Measurements from ENCODE around the gene INTU. TPM values are rescaled to one million over a fixed set of nuclear protein-coding genes. Genes with fewer than 3 reads are reported as not detected.
A peak's percentile ranks its signal among the peaks of the same experiment; 100 is the strongest.

Gene INTU
- total RNA-seq, 2 donors from 2014 or later: 3.0 to 4.8 TPM

DNA sequence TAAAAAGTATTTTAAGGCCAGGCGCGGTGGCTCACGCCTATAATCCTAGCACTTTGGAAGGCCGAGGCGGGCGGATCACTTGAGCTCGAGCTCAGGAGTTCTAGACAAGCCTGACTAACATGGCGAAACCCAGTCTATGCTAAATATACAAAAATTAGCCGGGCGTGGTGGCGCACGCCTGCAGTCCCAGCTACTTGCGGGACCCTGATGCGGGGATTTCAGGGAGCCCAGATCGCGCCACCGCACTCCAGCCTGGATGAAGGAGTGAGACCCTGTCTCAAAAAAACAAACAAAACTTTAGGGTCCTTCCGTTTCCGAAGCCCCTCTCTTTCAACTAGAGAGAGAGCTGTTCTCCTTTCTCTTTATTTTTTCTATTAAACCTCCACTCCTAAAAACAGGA, 98.6 kb downstream of the INTU start:
- TF ChIP-seq, protein P1, sequence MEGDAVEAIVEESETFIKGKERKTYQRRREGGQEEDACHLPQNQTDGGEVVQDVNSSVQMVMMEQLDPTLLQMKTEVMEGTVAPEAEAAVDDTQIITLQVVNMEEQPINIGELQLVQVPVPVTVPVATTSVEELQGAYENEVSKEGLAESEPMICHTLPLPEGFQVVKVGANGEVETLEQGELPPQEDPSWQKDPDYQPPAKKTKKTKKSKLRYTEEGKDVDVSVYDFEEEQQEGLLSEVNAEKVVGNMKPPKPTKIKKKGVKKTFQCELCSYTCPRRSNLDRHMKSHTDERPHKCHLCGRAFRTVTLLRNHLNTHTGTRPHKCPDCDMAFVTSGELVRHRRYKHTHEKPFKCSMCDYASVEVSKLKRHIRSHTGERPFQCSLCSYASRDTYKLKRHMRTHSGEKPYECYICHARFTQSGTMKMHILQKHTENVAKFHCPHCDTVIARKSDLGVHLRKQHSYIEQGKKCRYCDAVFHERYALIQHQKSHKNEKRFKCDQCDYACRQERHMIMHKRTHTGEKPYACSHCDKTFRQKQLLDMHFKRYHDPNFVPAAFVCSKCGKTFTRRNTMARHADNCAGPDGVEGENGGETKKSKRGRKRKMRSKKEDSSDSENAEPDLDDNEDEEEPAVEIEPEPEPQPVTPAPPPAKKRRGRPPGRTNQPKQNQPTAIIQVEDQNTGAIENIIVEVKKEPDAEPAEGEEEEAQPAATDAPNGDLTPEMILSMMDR (IDR thresholded peaks at IDR 0.05): no peak
- Histone ChIP-seq H3K9me3 (no peaks in the 10 kb centered on the region), H3K27ac (no peak overlapping the region), H3K27me3 (no peaks in the 10 kb centered on the region), H3K4me1 (no peaks in the 10 kb centered on the region), H3K36me3 (no peaks in the 10 kb centered on the region), H3K4me3 (no peak overlapping the region), H3K9ac (ENCODE audit: low read depth in 2 of 2, low read length in 2 of 2) (no peak overlapping the region)
- intact Hi-C loops (cut with DNase I): no loop called here
- no peak for DNase-seq

DNA sequence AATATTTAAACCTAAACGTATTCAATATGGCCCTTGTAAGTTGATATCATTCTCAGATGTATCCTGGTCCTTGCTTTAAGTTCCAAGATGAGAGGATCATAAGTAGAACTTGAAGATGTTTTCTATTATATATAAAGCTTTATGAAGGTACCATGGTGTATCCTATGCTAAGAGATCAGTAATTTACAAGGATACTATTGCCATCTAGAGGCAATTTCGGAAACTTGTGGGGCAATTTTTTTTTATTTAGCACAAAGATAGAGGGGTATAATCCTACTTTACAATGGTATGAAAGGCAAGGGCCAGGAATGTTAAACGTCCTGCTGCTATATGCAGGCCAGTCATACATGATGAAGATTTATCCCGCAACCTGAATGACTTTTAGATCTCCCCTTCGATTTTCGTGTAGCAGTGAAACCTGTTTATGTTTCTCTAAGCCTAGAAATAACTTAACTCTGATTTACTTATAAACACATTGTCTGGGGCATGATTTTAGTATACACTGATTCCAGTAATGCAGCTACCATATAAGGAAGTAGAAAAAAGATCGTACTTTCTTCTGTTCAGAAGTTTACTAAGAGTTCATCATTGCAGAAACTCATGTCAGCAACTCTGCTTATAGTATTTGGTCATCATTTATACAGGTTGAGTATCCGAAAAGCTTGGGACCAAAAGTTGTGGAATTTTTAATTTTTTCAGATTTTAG, 100.0 kb downstream of the INTU start:
- no peak for DNase-seq
- no peak overlapping the region for H3K27ac ChIP-seq
- H3K9ac ChIP-seq (ENCODE audit: low read depth in 2 of 2, low read length in 2 of 2): no peak overlapping the region
- H3K36me3 ChIP-seq: no peaks in the 10 kb centered on the region
- intact Hi-C loops (cut with DNase I): loop anchor here (2.0 kb wide), 1 partner anchor 128 kb away; no protein-coding TSS in a partner anchor
- no peak overlapping the region for H3K4me3 ChIP-seq
- H3K27me3 ChIP-seq: no peaks in the 10 kb centered on the region
- TF ChIP-seq, protein P1 (IDR thresholded peaks at IDR 0.05): peak; percentile 36
- no peaks in the 10 kb centered on the region for H3K4me1 ChIP-seq
- no peaks in the 10 kb centered on the region for H3K9me3 ChIP-seq

DNA sequence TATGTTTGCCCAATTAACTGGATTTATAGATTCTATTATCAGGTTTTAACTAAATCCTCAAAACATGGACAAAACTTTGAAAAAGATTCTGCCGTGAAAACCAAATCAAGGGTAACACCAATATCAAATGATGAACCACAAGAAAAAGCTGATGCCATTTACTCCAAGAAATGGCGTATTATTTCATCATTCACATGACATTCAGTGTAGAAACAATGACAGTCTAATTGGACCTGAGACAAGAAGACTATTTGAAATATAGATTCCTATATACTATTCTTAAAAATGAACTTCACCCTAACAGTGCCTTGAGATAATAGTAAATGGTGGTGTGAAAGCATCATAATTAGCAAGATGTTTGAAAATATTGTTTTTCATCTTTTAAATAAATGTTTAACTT, 102.2 kb downstream of the INTU start:
- Histone ChIP-seq H3K27ac (no peak overlapping the region), H3K9me3 (no peaks in the 10 kb centered on the region), H3K4me1 (no peaks in the 10 kb centered on the region), H3K27me3 (no peaks in the 10 kb centered on the region), H3K9ac (ENCODE audit: low read depth in 2 of 2, low read length in 2 of 2) (no peak overlapping the region), H3K4me3 (no peak overlapping the region), H3K36me3 (no peaks in the 10 kb centered on the region)
- no peak for DNase-seq
- TF ChIP-seq, protein P1 (IDR thresholded peaks at IDR 0.05): no peak
- intact Hi-C loops (cut with DNase I): no loop called here

GRCh38 chr4:127737295-127737694, 104.5 kb downstream of the INTU start:
- H3K9me3 ChIP-seq: no peaks in the 10 kb centered on the region
- H3K27ac ChIP-seq: no peak overlapping the region
- no peak overlapping the region for H3K9ac ChIP-seq (ENCODE audit: low read depth in 2 of 2, low read length in 2 of 2)
- DNase-seq: no peak
- no peaks in the 10 kb centered on the region for H3K4me1 ChIP-seq
- intact Hi-C loops (cut with DNase I): no loop called here
- no peaks in the 10 kb centered on the region for H3K36me3 ChIP-seq
- no peaks in the 10 kb centered on the region for H3K27me3 ChIP-seq
- no peak overlapping the region for H3K4me3 ChIP-seq
- TF ChIP-seq, protein P1 (IDR thresholded peaks at IDR 0.05): no peak

- TF ChIP-seq, protein P1 (IDR thresholded peaks at IDR 0.05): no peak
- Histone ChIP-seq H3K36me3 (no peaks in the 10 kb centered on the region), H3K27me3 (no peaks in the 10 kb centered on the region), H3K4me1 (no peaks in the 10 kb centered on the region), H3K9me3 (no peaks in the 10 kb centered on the region), H3K9ac (ENCODE audit: low read depth in 2 of 2, low read length in 2 of 2) (no peak overlapping the region), H3K4me3 (no peak overlapping the region), H3K27ac (no peak overlapping the region)
- no peak for DNase-seq
- intact Hi-C loops (cut with DNase I): no loop called here
These were observed 108.5 kb downstream of the INTU start for GRCh38 chr4:127741247-127741646.
